Endodermal cell (in vitro differentiated cells): ENCODE results near the gene ASCC1. TPM values are rescaled to one million over a fixed set of nuclear protein-coding genes. Genes with fewer than 3 reads are reported as not detected.
A peak's percentile ranks its signal among the peaks of the same experiment; 100 is the strongest.

ENCODE experiments used
- DNase-seq: peaks from one replicate; pipeline ENCODE4 v3.0.0-alpha.2; 2017
- H3K27ac ChIP-seq: 2 replicates; pipeline ENCODE4 v1.5.1; 2013; ENCODE audit warnings: mild to moderate bottlenecking, low read depth, low read length, moderate library complexity
- H3K27me3 ChIP-seq: 2 replicates; pipeline ENCODE4 v1.6.1; 2013; ENCODE audit warnings: mild to moderate bottlenecking, low read length, moderate library complexity; ENCODE audit not compliant: insufficient read depth, control insufficient read depth, poor library complexity, severe bottlenecking
- H3K36me3 ChIP-seq: 2 replicates; pipeline ENCODE4 v1.7.0; 2013; ENCODE audit warnings: mild to moderate bottlenecking, low read length, moderate library complexity; ENCODE audit not compliant: control insufficient read depth, insufficient read depth
- H3K4me1 ChIP-seq: one replicate; pipeline ENCODE4 v1.7.0; 2013; ENCODE audit warnings: low read length; ENCODE audit not compliant: control insufficient read depth, insufficient read depth
- H3K4me3 ChIP-seq: 2 replicates; pipeline ENCODE4 v1.5.1; 2013; ENCODE audit warnings: mild to moderate bottlenecking, low read length, moderate library complexity
- H3K9ac ChIP-seq: 2 replicates; pipeline ENCODE4 v1.6.1; 2013; ENCODE audit warnings: mild to moderate bottlenecking, low read length, moderate library complexity; ENCODE audit not compliant: poor library complexity, severe bottlenecking; ENCODE audit errors: extremely low read depth
- H3K9me3 ChIP-seq: 2 replicates; pipeline ENCODE4 v1.6.1; 2013; ENCODE audit warnings: mild to moderate bottlenecking, low read length, moderate library complexity; ENCODE audit not compliant: control insufficient read depth
- H3K27ac Mint-ChIP-seq: 2 replicates; pipeline ENCODE4 v1.8.0; 2020; ENCODE audit warnings: mixed read lengths
- H3K27me3 Mint-ChIP-seq: 2 replicates; pipeline ENCODE4 v1.8.0; 2021; ENCODE audit warnings: mild to moderate bottlenecking, mixed read lengths; ENCODE audit not compliant: insufficient read depth
- H3K36me3 Mint-ChIP-seq: 2 replicates; pipeline ENCODE4 v1.8.0; 2020; ENCODE audit warnings: low read depth, mixed read lengths
- H3K4me1 Mint-ChIP-seq: 2 replicates; pipeline ENCODE4 v1.8.0; 2020; ENCODE audit warnings: mixed read lengths
- H3K4me3 Mint-ChIP-seq: 2 replicates; pipeline ENCODE4 v1.8.0; 2020; ENCODE audit warnings: mild to moderate bottlenecking, moderate library complexity, mixed read lengths
- H3K9me3 Mint-ChIP-seq: 2 replicates; pipeline ENCODE4 v1.8.0; 2020; ENCODE audit warnings: mild to moderate bottlenecking, mixed read lengths
- CTCF ChIP-seq: fragments of 200-600 bp; sonication (generic); conservative IDR thresholded peaks from 2 replicates; pipeline ENCODE4 v1.5.0; 2021; ENCODE audit warnings: antibody characterized with exemption, mild to moderate bottlenecking
- WGBS, 2 experiments: methylation state at CpG; one replicate each; pipeline versions ENCODE4 v1.1.5 to v1.1.7; 2013; ENCODE audit warnings: missing lambda C conversion rate in 2 of 2, mixed read lengths in 1 of 2; ENCODE audit not compliant: insufficient coverage in 1 of 2, insufficient read length in 1 of 2; 5-methylcytosine and 5-hydroxymethylcytosine counted together
- total RNA-seq, 2 donors: library from RNA; stranded (reverse); fragmentation: NEBNext Ultra II Directional in 1 of 2; extraction: Animal tissue kit (Norgen Biotek cat#: 25700) in 1 of 2; gene quantifications; 2 replicates in 1 of 2; 3 replicates in 1 of 2; pipeline ENCODE4 v1.2.1, GENCODE V29; 2021

Gene ASCC1
- total RNA-seq, 2 donors from 2014 or later: 29.2 to 34.0 TPM

- Mint-ChIP-seq H3K9me3 (no peaks in the 10 kb centered on the region), H3K27me3 (no peaks in the 10 kb centered on the region), H3K36me3 (no peaks in the 10 kb centered on the region), H3K4me3 (no peak overlapping the region), H3K4me1 (peaks cover 21% of the 10 kb centered on the region), H3K27ac (peak overlapping the region; percentile 70)
- Histone ChIP-seq H3K27me3 (no peaks in the 10 kb centered on the region), H3K9ac (no peak overlapping the region), H3K36me3 (no peaks in the 10 kb centered on the region), H3K27ac (no peak overlapping the region), H3K4me1 (peaks cover 14% of the 10 kb centered on the region), H3K9me3 (no peaks in the 10 kb centered on the region), H3K4me3 (no peak overlapping the region)
- WGBS, 2 experiments: 65 to 77% methylated on average over 4 of the region's 4 CpGs
- peak; percentile 78 for DNase-seq
- TF ChIP-seq CTCF: no peak
These were observed 26.6 kb upstream of the ASCC1 start for GRCh38 chr10:72242675-72243074.

GRCh38 chr10:72241691-72242252 is 25.7 kb upstream of the ASCC1 start:
- DNase-seq: no peak
- Histone ChIP-seq H3K9ac (no peak overlapping the region), H3K4me3 (no peak overlapping the region), H3K36me3 (no peaks in the 10 kb centered on the region), H3K27ac (no peak overlapping the region), H3K27me3 (no peaks in the 10 kb centered on the region), H3K4me1 (peaks cover 14% of the 10 kb centered on the region), H3K9me3 (no peaks in the 10 kb centered on the region)
- 86 to 95% methylated on average over 7 to 8 of the region's 8 CpGs for WGBS, 2 experiments
- Mint-ChIP-seq H3K9me3 (no peaks in the 10 kb centered on the region), H3K4me3 (no peak overlapping the region), H3K36me3 (no peaks in the 10 kb centered on the region), H3K4me1 (peaks cover 21% of the 10 kb centered on the region), H3K27ac (no peak overlapping the region), H3K27me3 (no peaks in the 10 kb centered on the region)
- TF ChIP-seq CTCF: no peak

- Mint-ChIP-seq H3K9me3 (no peaks in the 10 kb centered on the region), H3K27me3 (no peaks in the 10 kb centered on the region), H3K4me3 (no peak overlapping the region), H3K27ac (no peak overlapping the region), H3K4me1 (peaks cover 16% of the 10 kb centered on the region), H3K36me3 (peaks cover 3% of the 10 kb centered on the region)
- 93 to 100% methylated on average over 5 to 7 of the region's 7 CpGs for WGBS, 2 experiments
- no peaks in the 10 kb centered on the region for H3K27me3 ChIP-seq
- H3K9me3 ChIP-seq: no peaks in the 10 kb centered on the region
- no peak for DNase-seq
- no peak overlapping the region for H3K9ac ChIP-seq
- H3K36me3 ChIP-seq: no peaks in the 10 kb centered on the region
- peaks cover 14% of the 10 kb centered on the region for H3K4me1 ChIP-seq
- no peak overlapping the region for H3K27ac ChIP-seq
- no peak for TF ChIP-seq CTCF
- H3K4me3 ChIP-seq: no peak overlapping the region
These were observed 24.3 kb upstream of the ASCC1 start for GRCh38 chr10:72240371-72240770.
